Measurements from ENCODE around the gene SLCO2A1. TPM values are rescaled to one million over a fixed set of nuclear protein-coding genes. Genes with fewer than 3 reads are reported as not detected.

The SLCO2A1 gene
- total RNA-seq, 1 experiment from 2014 or later, result not detected

- no peak for DNase-seq (ENCODE audit: low spot score)
These were observed 49.2 kb downstream of the SLCO2A1 start for GRCh38 chr3:133980550-133980949.

GRCh38 chr3:133980035-133980434, 49.7 kb downstream of the SLCO2A1 start:
- DNase-seq (ENCODE audit: low spot score), result no peak

GRCh38 chr3:133979553-133979952, 50.2 kb downstream of the SLCO2A1 start:
- no peak for DNase-seq (ENCODE audit: low spot score)

GRCh38 chr3:133977568-133977967, 52.2 kb downstream of the SLCO2A1 start:
- no peak for DNase-seq (ENCODE audit: low spot score)

- DNase-seq (ENCODE audit: low spot score), result no peak
These were observed 56.3 kb downstream of the SLCO2A1 start for GRCh38 chr3:133973249-133973980.

- DNase-seq (ENCODE audit: low spot score), result no peak
These were observed 57.6 kb downstream of the SLCO2A1 start for GRCh38 chr3:133972156-133972555.

- DNase-seq (ENCODE audit: low spot score), result no peak
These were observed 58.8 kb downstream of the SLCO2A1 start for GRCh38 chr3:133970916-133971315.

GRCh38 chr3:133970339-133970738, 59.4 kb downstream of the SLCO2A1 start:
- no peak for DNase-seq (ENCODE audit: low spot score)

- DNase-seq (ENCODE audit: low spot score), result no peak
These were observed 61.5 kb downstream of the SLCO2A1 start for GRCh38 chr3:133967992-133968892.

GRCh38 chr3:133966954-133967353, 62.8 kb downstream of the SLCO2A1 start:
- no peak for DNase-seq (ENCODE audit: low spot score)

GRCh38 chr3:133965906-133966305, 63.8 kb downstream of the SLCO2A1 start:
- no peak for DNase-seq (ENCODE audit: low spot score)

GRCh38 chr3:133965013-133965570, 64.6 kb downstream of the SLCO2A1 start:
- no peak for DNase-seq (ENCODE audit: low spot score)

GRCh38 chr3:133964547-133964946, 65.2 kb downstream of the SLCO2A1 start:
- DNase-seq (ENCODE audit: low spot score), result peak; percentile 15

GRCh38 chr3:133963657-133964396, 65.9 kb downstream of the SLCO2A1 start:
- no peak for DNase-seq (ENCODE audit: low spot score)

- DNase-seq (ENCODE audit: low spot score), result no peak
These were observed 66.9 kb downstream of the SLCO2A1 start for GRCh38 chr3:133962849-133963248.

GRCh38 chr3:133958071-133958805, 71.5 kb downstream of the SLCO2A1 start:
- DNase-seq (ENCODE audit: low spot score), result no peak

- DNase-seq (ENCODE audit: low spot score), result no peak
These were observed 72.7 kb downstream of the SLCO2A1 start for GRCh38 chr3:133956982-133957381.

- no peak for DNase-seq (ENCODE audit: low spot score)
These were observed 73.4 kb downstream of the SLCO2A1 start for GRCh38 chr3:133956353-133956752.

GRCh38 chr3:133955892-133956291, 73.8 kb downstream of the SLCO2A1 start:
- no peak for DNase-seq (ENCODE audit: low spot score)

GRCh38 chr3:133954717-133955360, 74.9 kb downstream of the SLCO2A1 start:
- no peak for DNase-seq (ENCODE audit: low spot score)

All from HT-29 (cell line).